ENCODE results near the gene CHRM5.
A peak's percentile ranks its signal among the peaks of the same experiment; 100 is the strongest.
"Not testable (repeated sequence)": the region's sequence is repeated elsewhere in the genome, so short reads cannot be mapped to it uniquely, and the experiment has no call there.

CHRM5 gene

DNA sequence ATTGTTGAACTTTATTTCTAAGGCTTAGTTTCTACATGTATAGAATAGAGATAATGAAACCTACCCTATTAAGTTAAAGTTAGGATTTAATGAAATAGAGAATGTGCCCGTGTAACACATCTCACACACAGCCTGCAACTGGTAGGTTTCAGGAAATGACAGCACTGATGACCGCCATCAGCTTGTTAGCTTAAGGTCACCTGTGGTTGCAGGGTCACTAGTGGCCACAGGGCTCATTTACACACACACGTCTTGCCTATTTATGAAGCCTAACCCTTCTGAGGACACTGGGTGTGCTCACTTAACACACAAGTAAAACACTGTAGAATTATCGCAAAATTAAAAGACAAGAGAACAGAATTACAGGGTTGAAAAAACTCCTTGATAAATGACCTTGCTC is 20.1 kb downstream of the CHRM5 start:
- DNase-seq (ENCODE audit: low read depth in 3 of 3) = no peak

GRCh38 chr15:33994005-33994615 is 25.8 kb downstream of the CHRM5 start:
- DNase-seq (ENCODE audit: low read depth in 3 of 3) = no peak

- not testable (repeated sequence) for DNase-seq (ENCODE audit: low read depth in 3 of 3)
These were observed 27.4 kb downstream of the CHRM5 start for GRCh38 chr15:33995666-33996065.

DNA sequence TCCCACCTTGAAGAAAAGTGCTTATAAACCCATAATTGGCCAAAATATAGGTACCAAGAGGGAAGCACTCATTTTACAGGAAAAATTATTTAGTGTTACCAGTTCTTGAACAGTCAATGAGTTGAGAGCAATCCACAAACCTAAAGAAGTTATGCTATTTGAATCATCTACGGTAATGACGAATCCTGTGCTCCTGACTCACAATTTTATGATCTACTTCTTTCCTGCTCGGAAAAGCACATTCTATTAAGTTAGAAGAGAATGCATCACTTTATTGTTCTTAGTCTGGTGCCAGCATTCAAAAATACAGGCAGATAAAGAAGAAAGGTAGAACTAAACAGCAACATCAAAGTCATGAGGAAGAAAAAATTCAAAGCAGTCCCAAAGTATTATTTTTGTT is 33.2 kb downstream of the CHRM5 start:
- no peak for DNase-seq (ENCODE audit: low read depth in 3 of 3)

DNA sequence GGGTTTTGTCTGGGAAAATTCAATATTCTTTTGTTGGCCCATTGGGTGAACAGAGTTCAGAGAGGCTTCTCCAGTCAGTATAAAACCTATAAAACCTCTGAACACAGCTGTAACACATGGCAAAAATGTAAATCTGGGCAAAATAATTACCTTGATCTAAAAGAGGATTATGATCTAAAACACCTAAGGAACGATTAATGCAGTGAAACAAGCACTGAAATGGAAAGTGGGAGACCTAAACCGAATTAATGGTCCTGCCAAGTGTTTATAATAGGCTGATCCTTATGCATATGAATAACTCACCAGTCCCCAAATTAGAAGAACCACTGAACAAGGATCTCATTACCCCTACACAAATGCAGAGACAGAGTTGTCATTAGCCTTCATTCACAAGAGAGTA is 38.1 kb downstream of the CHRM5 start:
- no peak for DNase-seq (ENCODE audit: low read depth in 3 of 3)

DNA sequence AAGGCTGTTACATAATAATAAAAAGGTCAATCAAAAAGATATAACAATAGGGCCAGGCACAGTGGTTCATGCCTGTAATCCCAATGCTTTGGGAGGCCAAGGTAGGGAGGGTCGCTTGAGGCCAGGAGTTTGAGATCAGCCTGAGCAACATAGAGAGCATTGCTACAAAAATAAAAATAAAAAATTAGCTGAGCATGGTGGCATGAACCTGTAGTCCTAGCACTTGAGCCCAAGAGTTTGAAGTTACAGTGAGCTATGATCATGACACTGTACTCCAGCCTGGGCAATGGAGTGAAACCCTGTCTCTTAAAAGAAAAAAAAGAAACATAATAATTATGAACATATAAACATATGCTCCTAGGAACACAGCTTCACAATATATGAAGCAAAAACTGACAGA is 41.4 kb downstream of the CHRM5 start:
- DNase-seq (ENCODE audit: low read depth in 3 of 3) = no peak

- no peak for DNase-seq (ENCODE audit: low read depth in 3 of 3)
These were observed 42.6 kb downstream of the CHRM5 start for GRCh38 chr15:34010921-34011320.

DNA sequence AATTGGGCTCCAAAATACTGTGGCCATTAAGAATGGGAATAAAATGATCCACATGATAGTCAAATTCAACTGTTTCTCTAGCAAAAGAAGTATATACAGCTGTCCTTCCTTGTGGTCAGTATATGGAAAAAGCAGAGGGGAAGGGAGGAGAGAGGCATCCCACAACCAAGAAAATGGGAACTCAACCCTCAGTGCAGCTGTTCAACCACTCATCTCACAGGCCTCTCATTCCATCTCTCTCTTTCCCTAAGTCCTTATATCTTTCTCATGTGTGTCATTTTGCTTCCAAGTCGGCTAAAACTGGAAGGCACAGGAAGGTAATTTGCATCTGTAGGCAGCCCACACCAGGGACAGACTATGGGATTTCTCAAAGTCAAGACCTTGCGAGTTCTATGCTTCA is 43.2 kb downstream of the CHRM5 start:
- no peak for DNase-seq (ENCODE audit: low read depth in 3 of 3)

DNA sequence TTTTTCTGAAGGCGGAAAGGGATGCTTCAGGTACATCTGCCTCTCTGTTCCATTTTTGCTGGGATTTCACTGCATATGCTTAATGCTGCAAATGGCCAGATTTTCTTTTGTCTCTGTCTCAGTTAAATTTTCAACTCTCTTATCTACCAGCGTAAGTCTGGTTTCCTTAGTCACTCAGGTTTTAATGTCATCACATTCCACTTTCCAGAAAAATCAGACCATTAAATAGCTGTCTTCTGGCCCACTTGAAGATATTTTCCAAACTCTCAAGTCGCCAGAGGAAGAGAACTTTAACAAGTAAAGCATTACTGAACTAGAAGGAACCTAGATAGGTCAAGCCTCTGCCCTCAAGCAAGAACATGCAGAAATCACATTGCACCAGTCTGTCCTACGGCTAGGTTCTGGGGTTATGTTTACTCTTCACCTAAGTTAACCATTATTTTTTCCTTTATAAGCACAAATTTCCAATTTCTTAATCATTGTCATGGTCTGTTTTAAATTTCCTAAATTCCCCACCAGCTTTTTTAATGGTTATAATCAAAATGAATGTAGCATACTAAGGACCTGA is 44.2 kb downstream of the CHRM5 start:
- DNase-seq (ENCODE audit: low read depth in 3 of 3) = no peak

GRCh38 chr15:34013746-34014145 is 45.4 kb downstream of the CHRM5 start:
- no peak for DNase-seq (ENCODE audit: low read depth in 3 of 3)

DNA sequence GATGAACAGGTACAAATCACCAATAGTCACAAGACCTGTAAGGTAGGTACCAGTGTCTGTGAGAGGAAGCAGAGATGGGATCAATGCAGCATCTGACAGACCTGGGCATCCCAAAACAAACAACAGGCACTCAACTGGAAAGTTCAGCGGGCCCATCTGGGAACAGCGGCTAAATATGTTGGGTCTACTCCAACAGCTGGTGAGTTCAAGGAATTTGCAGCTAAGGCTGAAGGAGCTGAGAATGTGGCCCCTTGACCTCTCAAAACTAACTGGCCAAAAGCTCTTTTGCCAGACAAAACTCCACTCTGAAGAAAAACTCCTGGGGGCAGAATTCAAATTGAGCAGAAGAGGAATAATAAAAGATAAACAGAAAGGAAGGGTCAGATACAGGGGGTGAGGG is 46.3 kb downstream of the CHRM5 start:
- no peak for DNase-seq (ENCODE audit: low read depth in 3 of 3)

DNA sequence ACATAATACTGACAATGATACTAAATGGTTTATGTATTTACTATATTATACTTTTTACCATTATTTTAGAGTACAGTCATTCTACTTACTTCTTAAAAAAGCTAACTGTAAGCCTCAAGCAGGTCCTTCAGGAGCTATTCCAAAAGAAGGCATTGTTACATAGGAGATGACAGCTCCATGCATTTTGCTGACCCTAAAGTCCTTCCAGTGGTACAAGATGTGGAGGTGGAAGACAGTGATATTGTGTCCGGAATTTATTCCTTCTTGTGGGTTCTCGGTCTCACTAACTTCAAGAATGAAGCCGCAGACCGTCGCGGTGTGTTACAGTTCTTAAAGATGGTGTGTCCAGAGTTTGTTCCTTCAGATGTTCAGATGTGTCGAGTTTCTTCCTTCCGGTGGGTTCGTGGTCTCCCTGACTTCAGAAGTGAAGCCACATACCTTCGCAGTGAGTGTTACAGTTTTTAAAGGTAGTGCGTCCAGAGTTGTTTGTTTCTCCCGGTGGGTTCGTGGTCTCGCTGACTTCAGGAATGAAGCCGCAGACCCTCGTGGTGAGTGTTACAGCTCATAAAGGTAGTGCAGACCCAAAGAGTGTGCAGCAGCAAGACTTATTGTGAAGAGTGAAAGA is 49.8 kb downstream of the CHRM5 start:
- no peak for DNase-seq (ENCODE audit: low read depth in 3 of 3)

DNA sequence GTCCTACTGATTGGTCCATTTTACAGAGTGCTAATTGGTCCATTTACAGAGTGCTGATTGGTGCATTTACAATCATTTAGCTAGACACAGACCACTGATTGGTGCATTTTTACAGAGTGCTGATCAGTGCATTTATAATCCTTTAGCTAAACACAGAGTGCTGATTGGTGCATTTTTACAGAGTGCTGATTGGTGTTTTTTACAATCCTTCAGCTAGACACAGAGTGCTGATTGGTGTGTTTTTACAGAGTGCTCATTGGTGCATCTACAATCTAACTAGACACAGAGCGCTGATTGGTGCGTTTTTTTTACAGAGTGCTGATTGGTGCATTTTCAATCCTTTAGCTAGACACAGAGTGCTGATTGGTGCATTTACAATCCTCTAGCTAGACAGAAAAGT is 50.4 kb downstream of the CHRM5 start:
- not testable (repeated sequence) for DNase-seq (ENCODE audit: low read depth in 3 of 3)

GRCh38 chr15:34019369-34019990 is 51.2 kb downstream of the CHRM5 start:
- no peak for DNase-seq (ENCODE audit: low read depth in 3 of 3)

- DNase-seq (ENCODE audit: low read depth in 3 of 3) = no peak
These were observed 55.6 kb downstream of the CHRM5 start for GRCh38 chr15:34023907-34024306.

DNA sequence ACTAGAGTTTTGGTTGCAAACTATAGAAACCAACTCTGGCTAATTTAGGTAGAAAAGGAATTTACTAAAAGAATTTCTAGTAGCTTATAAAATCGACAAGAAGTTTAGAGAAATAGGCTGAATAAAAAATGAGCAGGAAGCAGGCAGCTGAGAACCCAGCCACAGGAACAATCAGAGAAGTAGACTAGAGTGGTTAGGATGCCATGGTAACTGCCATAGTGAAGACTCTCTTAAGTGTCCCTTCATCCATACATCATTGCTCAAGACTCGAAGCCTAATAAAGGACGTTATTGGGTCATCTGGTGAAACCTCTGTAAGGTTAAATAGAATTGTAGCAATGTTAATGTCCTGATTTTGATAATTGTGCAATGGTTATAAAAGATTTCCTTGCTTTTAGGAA is 57.0 kb downstream of the CHRM5 start:
- no peak for DNase-seq (ENCODE audit: low read depth in 3 of 3)

DNA sequence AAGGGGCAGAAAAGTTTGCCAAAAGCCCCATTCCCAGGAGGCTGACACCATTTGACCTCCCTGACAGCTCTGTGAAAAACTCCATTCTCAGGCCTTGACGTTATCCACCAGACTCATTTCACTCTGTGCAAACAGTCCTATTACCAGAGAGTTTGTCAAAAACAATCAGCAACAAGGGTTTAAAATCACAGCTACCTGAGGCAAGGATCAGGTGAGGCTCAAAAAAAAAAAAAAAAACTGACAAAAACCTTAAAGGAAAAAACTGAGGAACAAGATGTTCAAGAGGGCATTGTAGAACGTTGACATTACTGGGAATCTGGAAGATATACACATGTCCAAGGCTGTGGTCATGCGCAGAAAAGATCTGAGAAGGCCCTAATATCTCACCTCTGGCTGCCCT is 59.3 kb downstream of the CHRM5 start:
- DNase-seq (ENCODE audit: low read depth in 3 of 3) = no peak

DNA sequence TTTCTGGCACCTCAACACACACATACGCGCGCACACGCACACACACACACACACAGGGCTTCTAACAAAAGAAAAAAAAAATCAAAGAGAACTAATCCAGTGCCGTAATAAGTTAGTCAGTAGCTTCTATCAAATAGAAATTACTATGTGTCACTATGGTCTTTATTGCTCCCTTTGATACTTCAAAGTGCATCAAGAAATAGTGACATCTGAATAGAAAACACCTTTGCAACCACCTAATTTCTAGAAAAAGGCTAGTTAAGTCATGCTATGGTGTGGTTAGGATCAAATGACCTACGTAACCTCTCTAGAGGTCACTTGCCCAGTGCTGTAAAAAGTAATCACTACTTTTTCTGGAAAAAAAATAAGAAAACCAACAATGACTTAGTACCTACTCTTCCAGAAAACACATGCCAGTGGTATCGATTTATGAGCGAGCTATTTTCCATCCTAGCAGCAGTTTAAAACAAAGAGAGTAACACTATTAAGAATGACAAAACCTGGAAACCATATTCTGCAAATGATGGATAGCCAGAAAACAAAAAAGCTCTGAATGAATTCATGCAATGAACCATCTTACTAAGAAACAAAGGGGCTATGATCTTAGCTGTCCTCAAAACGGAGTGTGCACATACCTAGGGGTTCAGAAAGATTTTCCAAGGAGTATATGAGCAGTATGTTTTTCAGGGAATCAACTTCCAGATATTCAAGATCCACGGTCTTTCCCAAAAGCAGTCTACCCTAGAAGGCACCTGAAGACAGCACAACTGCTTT is 63.9 kb downstream of the CHRM5 start:
- DNase-seq (ENCODE audit: low read depth in 3 of 3) = no peak

DNA sequence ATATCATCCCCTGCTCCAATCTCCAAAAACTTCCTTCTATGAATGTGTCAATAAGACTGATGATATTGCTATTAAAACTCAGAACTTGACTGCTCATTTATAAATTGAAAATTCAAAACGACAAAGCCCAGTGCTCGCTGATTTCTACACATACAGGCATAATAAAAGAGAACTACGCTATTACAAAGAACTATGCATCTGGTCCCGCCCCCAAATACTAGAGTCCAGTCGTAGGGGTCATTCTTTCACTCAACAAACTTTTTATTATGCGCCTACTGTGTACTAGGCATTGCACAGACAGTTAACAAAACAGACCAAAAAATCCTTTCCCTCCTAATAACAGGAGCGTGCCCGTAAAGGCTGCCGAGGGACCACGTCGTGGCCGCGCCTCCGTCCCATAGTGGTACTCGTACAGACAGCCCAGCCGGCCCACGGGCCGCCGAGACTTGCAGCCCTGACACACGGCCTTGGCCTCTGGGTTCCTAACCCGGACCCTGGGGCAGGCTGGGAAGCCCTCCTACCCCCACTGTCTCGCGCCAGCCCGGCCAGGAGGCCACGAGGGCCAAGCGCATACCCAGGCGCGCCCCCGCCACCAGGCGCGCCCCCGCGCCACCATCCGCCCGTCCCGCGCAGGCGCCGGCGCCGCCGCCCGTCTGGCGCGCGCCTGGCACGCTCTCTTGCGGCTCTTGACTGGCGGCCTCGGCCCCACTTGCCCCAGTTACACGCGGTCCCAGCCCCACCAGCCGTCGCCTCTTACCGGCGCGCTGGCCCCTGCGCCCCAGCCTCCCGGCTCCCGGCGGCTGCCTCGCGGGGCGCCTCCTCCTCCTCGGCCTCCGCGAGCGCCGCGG is 70.0 kb downstream of the CHRM5 start:
- peak; percentile 52 to 64 (median 61) for DNase-seq (ENCODE audit: low read depth in 3 of 3)

- peak; percentile 23 to 63 (median 44) for DNase-seq (ENCODE audit: low read depth in 3 of 3)
These were observed 70.8 kb downstream of the CHRM5 start, which contains the start of gene AVEN for GRCh38 chr15:34038871-34039789. AVEN (minus strand) TSS chr15:34039204; CDS start chr15:34039046, 158 bp downstream.

Measured in stimulated activated CD4-positive, alpha-beta T cell treated with anti-CD3 and anti-CD28 coated beads, TNF-alpha, amount 100 ng/mL, for 4 hours (primary cell).